ENCODE data around the gene SNRNP40.

DNA sequence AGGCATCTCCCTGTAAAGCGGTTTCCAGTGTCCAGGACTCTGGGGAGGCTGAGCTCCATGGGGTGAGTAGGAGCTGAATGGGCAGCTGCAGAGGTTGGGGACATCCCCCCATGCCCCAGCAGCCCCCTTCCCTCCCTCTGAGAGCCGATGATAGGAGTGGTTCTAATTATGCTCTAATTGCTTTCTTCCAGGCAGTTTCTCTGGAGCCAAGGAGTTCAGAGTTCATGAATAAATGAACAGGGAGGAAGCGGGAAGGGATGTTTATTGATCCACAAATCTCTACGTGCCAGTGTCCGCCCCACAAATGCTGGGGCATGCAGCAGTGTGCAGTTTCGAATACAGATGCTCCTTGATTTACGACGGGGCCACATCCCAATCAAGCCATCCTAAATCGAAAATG is 72.5 kb downstream of the SNRNP40 start:
- TF ChIP-seq GATA2 (IDR thresholded peaks at IDR 0.05; ENCODE audit: low read depth, low read length) (no peak), GATA3 (IDR thresholded peaks at IDR 0.05; ENCODE audit: low read depth, low read length) (no peak)

Measured in SH-SY5Y (cell line).